Chondrocyte (in vitro differentiated cells): ENCODE results near the gene KRTAP12-1. TPM values are rescaled to one million over a fixed set of nuclear protein-coding genes. Genes with fewer than 3 reads are reported as not detected.
"Not testable (repeated sequence)": the region's sequence is repeated elsewhere in the genome, so short reads cannot be mapped to it uniquely, and the experiment has no call there.

ENCODE experiments used
- DNase-seq: peaks from one replicate; pipeline ENCODE4 v3.0.0; 2021; ENCODE audit warnings: mixed read lengths, low spot score
- H3K27ac Mint-ChIP-seq: one replicate; pipeline ENCODE4 v1.8.0; 2021; ENCODE audit warnings: mild to moderate bottlenecking, moderate library complexity, mixed read lengths; ENCODE audit not compliant: unreplicated experiment
- H3K27me3 Mint-ChIP-seq: 2 replicates; pipeline ENCODE4 v1.8.0; 2021; ENCODE audit warnings: low read depth, mixed read lengths
- H3K36me3 Mint-ChIP-seq: 2 replicates; pipeline ENCODE4 v1.8.0; 2021; ENCODE audit warnings: low read depth, mixed read lengths
- H3K4me1 Mint-ChIP-seq: 2 replicates; pipeline ENCODE4 v1.8.0; 2021; ENCODE audit warnings: low read depth, mild to moderate bottlenecking, mixed read lengths
- H3K4me3 Mint-ChIP-seq: one replicate; pipeline ENCODE4 v1.8.0; 2021; ENCODE audit warnings: mild to moderate bottlenecking, moderate library complexity, mixed read lengths; ENCODE audit not compliant: unreplicated experiment
- H3K9me3 Mint-ChIP-seq: 2 replicates; pipeline ENCODE4 v1.8.0; 2021; ENCODE audit warnings: low read depth, mixed read lengths
- CTCF ChIP-seq: fragments of 200-600 bp; sonication (generic); IDR thresholded peaks from 2 replicates; pipeline ENCODE4 v1.5.0; 2021; ENCODE audit warnings: antibody characterized with exemption, mild to moderate bottlenecking, moderate library complexity
- total RNA-seq: library from RNA; stranded (reverse); gene quantifications from 3 replicates; pipeline ENCODE4 v1.2.1, GENCODE V29; 2021

KRTAP12-1 gene
- total RNA-seq, 1 donor from 2014 or later = not detected

DNA sequence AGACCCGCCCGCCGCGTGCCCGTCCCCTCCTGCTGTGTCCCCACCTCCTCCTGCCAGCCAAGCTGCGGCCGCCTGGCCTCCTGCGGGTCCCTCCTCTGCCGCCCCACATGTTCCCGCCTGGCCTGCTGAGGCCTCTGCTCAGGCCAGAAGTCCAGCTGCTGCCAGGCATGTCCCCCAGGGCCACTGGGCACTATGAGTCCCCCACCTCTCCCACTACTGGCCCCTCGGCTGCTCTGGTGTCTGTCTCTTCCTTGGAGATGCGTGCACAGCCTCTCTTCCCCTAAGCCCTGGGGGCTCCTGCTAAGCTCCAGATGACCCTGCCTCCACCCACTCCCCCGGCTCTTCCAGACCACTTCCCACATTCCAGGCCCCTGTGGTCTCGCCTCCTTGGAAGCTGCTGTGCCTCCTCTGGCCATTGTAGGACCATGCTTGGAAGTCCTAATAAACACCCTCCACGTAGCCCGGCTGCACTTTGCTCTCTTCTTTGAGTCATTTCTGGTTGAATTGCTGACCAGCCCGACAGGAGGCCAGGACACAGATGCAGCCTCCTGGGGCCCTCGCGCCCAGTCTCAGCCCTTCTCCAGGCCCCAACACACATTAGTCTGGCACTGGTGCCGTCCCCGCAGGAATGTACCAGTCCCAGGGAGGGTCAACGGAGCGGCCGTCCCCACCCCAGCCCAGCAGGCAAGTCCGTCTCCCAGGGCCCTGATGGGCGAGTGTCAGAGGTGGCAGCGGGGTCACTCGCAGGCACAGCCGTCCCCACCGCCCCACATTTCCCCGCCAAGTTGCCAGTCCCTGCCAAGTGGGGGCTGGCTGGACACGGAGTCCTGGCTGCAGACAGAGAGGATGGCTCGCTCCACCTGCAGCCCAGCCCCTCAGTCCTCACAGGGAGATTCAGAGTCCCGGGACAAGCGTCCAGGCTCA lies 16.1 kb upstream of the KRTAP12-1 start:
- peaks cover 2% of the 10 kb centered on the region for H3K36me3 Mint-ChIP-seq
- H3K9me3 Mint-ChIP-seq = peaks cover 12% of the 10 kb centered on the region
- no peak for TF ChIP-seq CTCF
- DNase-seq = peak; percentile 91
- H3K27ac Mint-ChIP-seq = no peak overlapping the region
- peaks cover 64% of the 10 kb centered on the region for H3K27me3 Mint-ChIP-seq
- H3K4me1 Mint-ChIP-seq = peaks cover 17% of the 10 kb centered on the region
- H3K4me3 Mint-ChIP-seq = no peak overlapping the region

GRCh38 chr21:44697172-44697810 lies 15.3 kb upstream of the KRTAP12-1 start, which contains the start of gene KRTAP10-12:
Gene KRTAP10-12, plus strand, starts transcription at chr21:44697172. Its CDS starts 30 bp downstream, at chr21:44697202.
- Mint-ChIP-seq H3K27me3 (peaks cover 56% of the 10 kb centered on the region), H3K4me1 (peaks cover 17% of the 10 kb centered on the region), H3K9me3 (peaks cover 19% of the 10 kb centered on the region)
- H3K27ac Mint-ChIP-seq, H3K36me3 Mint-ChIP-seq, DNase-seq, H3K4me3 Mint-ChIP-seq: not testable (repeated sequence)

DNA sequence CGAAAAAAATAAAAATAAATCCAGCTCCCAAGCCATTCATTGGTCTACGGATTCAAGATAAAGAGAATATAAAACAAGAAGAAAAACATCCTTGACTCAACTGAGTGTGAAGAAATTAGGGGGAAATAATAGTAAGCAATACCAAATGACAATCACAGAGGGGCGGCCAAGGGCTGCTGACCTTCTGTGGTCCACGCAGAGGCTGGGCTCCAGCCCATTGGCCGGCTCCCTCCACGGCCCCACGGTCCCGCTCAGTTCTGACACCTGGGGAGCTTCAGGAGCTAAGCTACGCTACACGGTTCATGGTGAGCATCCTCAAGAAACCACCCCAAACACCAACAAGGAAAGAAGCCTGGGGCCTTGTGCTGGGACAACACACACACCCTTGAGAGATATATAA lies 14.6 kb upstream of the KRTAP12-1 start:
- no peak overlapping the region for H3K27ac Mint-ChIP-seq
- H3K4me3 Mint-ChIP-seq = no peak overlapping the region
- peaks cover 19% of the 10 kb centered on the region for H3K9me3 Mint-ChIP-seq
- no peak for TF ChIP-seq CTCF
- H3K4me1 Mint-ChIP-seq = peaks cover 17% of the 10 kb centered on the region
- H3K27me3 Mint-ChIP-seq = peaks cover 54% of the 10 kb centered on the region
- H3K36me3 Mint-ChIP-seq = peaks cover 5% of the 10 kb centered on the region
- DNase-seq = no peak

- no peak for TF ChIP-seq CTCF
- Mint-ChIP-seq H3K4me1 (peaks cover 17% of the 10 kb centered on the region), H3K9me3 (peaks cover 19% of the 10 kb centered on the region), H3K4me3 (no peak overlapping the region), H3K27me3 (peaks cover 51% of the 10 kb centered on the region), H3K36me3 (peaks cover 5% of the 10 kb centered on the region), H3K27ac (no peak overlapping the region)
- no peak for DNase-seq
Measured at GRCh38 chr21:44695641-44696040, 13.7 kb upstream of the KRTAP12-1 start.

GRCh38 chr21:44695184-44695583 lies 13.2 kb upstream of the KRTAP12-1 start:
- TF ChIP-seq CTCF = no peak
- peaks cover 5% of the 10 kb centered on the region for H3K36me3 Mint-ChIP-seq
- H3K9me3 Mint-ChIP-seq = peaks cover 19% of the 10 kb centered on the region
- H3K27me3 Mint-ChIP-seq = peaks cover 54% of the 10 kb centered on the region
- no peak for DNase-seq
- no peak overlapping the region for H3K27ac Mint-ChIP-seq
- H3K4me3 Mint-ChIP-seq = no peak overlapping the region
- H3K4me1 Mint-ChIP-seq = peaks cover 17% of the 10 kb centered on the region
